ENCODE results near the gene ABCB8. TPM values are rescaled to one million over a fixed set of nuclear protein-coding genes. Genes with fewer than 3 reads are reported as not detected.

The ABCB8 gene
- total and polyA plus RNA-seq, 12 donors, result 15.5 to 62.3 (median 51.2) TPM

- Histone ChIP-seq H3K9me3 (replicated peaks in 1 of 3) (no peaks in the 10 kb centered on the region), H3K36me3 (replicated peaks in 1 of 2) (no peaks in the 10 kb centered on the region), H3K27ac (no peak overlapping the region), H3K4me1 (replicated peaks in 1 of 2) (peaks cover 23 to 35% of the 10 kb centered on the region in 2 donors), H3K4me3 (no peak overlapping the region), H3K27me3 (no peaks in the 10 kb centered on the region)
- TF ChIP-seq POLR2A (IDR thresholded peaks at IDR 0.05), result no peak
- TF ChIP-seq CTCF (IDR thresholded peaks at IDR 0.05), result no peak
- 87 to 96% (median 90%) methylated on average over 3 to 6 of the region's 6 CpGs for WGBS, 4 donors
- DNase-seq, result no peak
- intact Hi-C loops (cut with DNase I), result no loop called here
Observed at GRCh38 chr7:151056283-151056665, 28.0 kb downstream of the ABCB8 start.

GRCh38 chr7:151056666-151057505 is 28.6 kb downstream of the ABCB8 start:
- Histone ChIP-seq H3K36me3 (replicated peaks in 1 of 2) (no peaks in the 10 kb centered on the region), H3K27ac (no peak overlapping the region), H3K4me3 (peak overlapping the region; percentile 12 to 98 (median 57)), H3K9me3 (replicated peaks in 1 of 3) (no peaks in the 10 kb centered on the region), H3K27me3 (no peaks in the 10 kb centered on the region), H3K4me1 (replicated peaks in 1 of 2) (peaks cover 29 to 41% of the 10 kb centered on the region in 2 donors)
- DNase-seq, result peak in 1 of 7 donors; percentile 36
- no peak for TF ChIP-seq POLR2A (IDR thresholded peaks at IDR 0.05)
- WGBS, 4 donors, result 18 to 44% (median 36%) methylated on average over 17 to 29 of the region's 29 CpGs
- intact Hi-C loops (cut with DNase I), result no loop called here

GRCh38 chr7:151057506-151057988 is 29.3 kb downstream of the ABCB8 start, which contains the start of gene CDK5:
Gene CDK5, minus strand, starts transcription at chr7:151057897. Its CDS starts 49 bp downstream, at chr7:151057848.
- peak in 1 of 7 donors; percentile 40 for DNase-seq
- Histone ChIP-seq H3K36me3 (replicated peaks in 1 of 2) (no peaks in the 10 kb centered on the region), H3K4me1 (replicated peaks in 1 of 2) (peaks cover 36 to 47% of the 10 kb centered on the region in 2 donors), H3K27ac (peak within 1 kb of the TSS; percentile 92 to 96 (median 96)), H3K4me3 (peak within 1 kb of the TSS; percentile 30 to 98 (median 90)), H3K9me3 (replicated peaks in 1 of 3) (no peaks in the 10 kb centered on the region), H3K27me3 (no peaks in the 10 kb centered on the region)
- 0 to 1% (median 0%) methylated on average over 13 to 30 of the region's 30 CpGs for WGBS, 4 donors
- TF ChIP-seq POLR2A (IDR thresholded peaks at IDR 0.05) (no peak), CTCF (IDR thresholded peaks at IDR 0.05) (no peak)
- intact Hi-C loops (cut with DNase I), result no loop called here

- Histone ChIP-seq H3K27ac (peak overlapping the region; percentile 92 to 96 (median 96)), H3K9me3 (replicated peaks in 1 of 3) (no peaks in the 10 kb centered on the region), H3K4me1 (replicated peaks in 1 of 2) (peaks cover 40 to 53% of the 10 kb centered on the region in 2 donors), H3K4me3 (peak overlapping the region in 2 of 4 donors; percentile 95 to 98), H3K27me3 (no peaks in the 10 kb centered on the region), H3K36me3 (replicated peaks in 1 of 2) (no peaks in the 10 kb centered on the region)
- peak; percentile 97 to 100 (median 99) for DNase-seq
- intact Hi-C loops (cut with DNase I), result no loop called here
- TF ChIP-seq CTCF (IDR thresholded peaks at IDR 0.05) (no peak), POLR2A (IDR thresholded peaks at IDR 0.05) (peak; percentile 45 to 93)
- 0 to 2% (median 1%) methylated on average over 12 to 46 of the region's 46 CpGs for WGBS, 4 donors
Observed at GRCh38 chr7:151057989-151058780, 29.9 kb downstream of the ABCB8 start.
